ENCODE results near the gene ATP6V1B1.
A peak's percentile ranks its signal among the peaks of the same experiment; 100 is the strongest.
"Not testable (repeated sequence)": the region's sequence is repeated elsewhere in the genome, so short reads cannot be mapped to it uniquely, and the experiment has no call there.

Gene ATP6V1B1

DNA sequence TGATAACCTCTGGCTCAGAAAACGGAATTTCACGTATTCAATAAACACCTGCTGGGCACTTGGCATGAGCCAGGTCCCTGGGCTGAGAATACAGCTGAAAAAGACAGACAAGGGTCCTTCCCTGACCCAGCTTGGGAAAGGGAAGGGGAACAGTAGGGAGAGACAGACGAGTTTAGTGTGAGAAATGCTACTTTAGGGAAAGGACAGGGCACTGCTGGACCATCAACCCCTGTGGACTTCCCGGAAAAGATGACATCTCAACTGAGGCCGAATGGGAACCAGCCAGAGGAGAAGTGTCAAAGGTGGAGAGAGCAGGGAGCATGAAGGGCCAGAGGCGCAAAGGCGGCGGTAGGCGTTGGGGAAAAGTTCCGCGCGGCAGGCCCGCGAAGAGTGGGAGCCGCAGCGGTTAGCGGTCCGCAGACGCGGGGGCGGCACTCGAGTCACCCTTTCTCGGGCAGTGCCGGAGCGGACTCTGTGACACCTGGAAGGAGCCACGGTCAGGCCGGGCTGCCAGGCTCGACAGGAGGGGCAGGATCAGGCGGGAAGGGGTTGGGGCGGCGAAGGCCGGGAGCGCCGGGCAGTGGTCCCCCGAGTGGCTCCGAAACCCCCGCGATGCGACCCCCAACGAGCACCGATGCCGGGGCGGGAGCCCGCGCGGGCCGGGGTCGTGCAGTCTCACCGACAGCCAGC lies 58.5 kb downstream of the ATP6V1B1 start:
- DNase-seq = peak; percentile 15

DNA sequence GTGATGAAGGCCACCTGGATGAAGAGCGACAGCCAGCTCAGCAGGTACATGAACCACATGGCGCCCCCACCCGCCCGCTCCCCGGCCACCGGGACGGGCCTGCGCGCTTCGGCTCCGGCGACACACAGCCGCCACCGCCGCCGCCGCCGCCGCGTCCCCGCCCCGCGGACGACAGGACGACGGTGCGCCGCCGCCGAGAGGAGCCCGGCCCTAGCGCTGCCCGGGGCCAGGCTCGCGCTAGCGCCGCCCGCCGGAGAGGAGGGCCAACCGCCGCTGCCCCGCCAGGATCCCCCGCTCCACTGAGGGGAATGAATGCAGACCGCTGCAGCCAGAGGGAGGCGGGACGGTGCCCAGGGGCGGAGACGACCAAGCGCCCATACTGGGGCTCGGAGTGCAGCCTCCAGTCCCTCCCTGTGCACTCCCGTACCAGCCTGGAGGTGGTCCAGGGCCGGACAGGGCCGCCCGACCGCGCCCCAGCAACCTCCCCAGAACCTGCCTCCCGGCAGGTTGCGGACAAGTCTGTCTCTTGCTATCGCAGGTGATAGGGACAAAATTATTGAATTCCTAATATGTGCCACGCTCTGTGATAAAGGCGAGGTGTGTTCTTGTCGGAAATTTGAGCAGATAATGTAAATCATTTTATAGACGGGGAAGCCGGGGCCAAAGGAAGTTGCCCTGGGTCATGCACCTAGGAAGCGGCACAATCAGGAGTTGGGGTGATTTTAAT lies 59.2 kb downstream of the ATP6V1B1 start, which contains the start of gene TEX261:
TSS of gene TEX261 (minus strand) at position 175 of the 727 bp plus-strand sequence. CDS start at position 59, 116 bp downstream.
- DNase-seq = peak; percentile 91

GRCh38 chr2:70995426-70995729 lies 59.7 kb downstream of the ATP6V1B1 start:
- peak; percentile 45 for DNase-seq

DNA sequence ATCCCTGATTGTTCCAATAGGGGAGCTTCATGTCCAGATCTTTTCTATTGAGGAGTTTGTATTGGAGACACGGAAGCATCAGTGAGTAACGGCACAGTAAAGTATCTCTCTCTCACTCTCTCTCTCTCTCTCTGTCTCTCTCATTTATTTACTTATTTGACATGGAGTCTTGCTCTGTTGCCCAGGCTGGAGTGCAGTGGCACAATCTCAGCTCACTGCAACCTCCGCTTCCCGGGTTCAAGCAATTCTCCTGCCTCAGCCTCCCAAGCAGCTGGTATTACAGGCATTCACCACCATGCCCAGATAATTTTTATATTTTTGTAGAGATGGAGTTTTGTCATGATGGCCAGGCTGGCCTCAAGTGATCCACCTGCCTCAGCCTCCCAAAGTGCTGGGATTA lies 63.2 kb downstream of the ATP6V1B1 start:
- not testable (repeated sequence) for DNase-seq

DNA sequence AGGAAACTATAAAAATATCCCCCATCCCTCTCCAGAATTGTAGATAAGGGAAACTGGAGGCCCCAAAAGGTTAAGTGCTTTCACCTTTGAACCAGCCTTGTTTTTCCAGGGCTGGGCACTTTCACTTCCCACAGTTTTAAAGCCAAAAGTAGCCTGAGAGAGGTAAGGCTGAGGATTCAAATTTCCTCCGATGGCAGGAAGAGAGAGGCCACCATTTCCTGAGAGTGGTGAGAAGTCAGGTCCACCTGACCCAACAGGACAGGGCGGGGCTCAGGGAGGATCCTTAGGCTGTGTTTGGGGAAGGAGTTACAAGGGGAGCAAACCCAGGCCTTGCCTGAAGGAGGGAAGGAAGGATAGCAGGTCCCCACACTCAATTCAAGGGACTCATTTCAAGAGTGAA lies 63.7 kb downstream of the ATP6V1B1 start:
- no peak for DNase-seq

GRCh38 chr2:70999931-71000330 lies 64.2 kb downstream of the ATP6V1B1 start:
- DNase-seq = not testable (repeated sequence)

DNA sequence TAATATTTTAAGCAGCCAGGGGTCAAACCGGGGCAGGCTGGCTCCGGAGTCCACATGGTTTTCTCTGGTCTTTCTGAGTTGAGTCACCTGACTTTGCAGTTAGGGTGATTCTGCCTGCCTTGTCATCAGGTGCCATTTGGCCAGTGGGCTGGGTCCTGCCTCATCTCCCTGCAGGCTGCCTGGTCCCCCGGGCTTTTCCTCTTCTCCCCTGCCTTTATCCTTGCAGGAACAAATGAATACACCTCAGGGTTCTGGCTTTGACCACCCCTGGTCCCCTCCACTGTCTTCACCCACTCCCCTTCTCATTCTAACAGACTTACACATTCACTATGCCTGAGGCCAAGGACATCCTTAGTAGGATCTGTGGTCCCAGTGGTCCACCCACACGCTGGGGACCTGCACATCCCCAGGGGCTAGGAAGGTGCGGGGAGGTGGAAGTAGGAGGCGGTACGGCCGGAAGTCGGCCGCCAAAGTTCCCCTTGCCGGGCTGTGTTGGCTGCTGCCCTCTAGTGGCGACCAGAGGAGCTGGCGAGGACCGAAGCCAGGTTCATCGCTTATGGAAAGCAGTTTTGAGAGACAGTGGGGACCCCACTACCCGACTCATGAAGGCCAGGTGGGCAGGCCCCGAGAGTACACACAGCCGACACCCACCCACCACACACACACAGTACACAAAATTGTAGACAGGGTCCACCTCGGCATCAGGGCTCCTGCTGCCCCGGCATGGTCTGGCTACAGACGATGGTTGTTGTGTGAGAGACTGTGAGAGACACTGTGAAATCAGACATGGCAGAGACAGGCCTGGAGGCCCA lies 65.3 kb downstream of the ATP6V1B1 start:
- DNase-seq = peak; percentile 70

- no peak for DNase-seq
These were observed 65.9 kb downstream of the ATP6V1B1 start for GRCh38 chr2:71001592-71001927.

DNA sequence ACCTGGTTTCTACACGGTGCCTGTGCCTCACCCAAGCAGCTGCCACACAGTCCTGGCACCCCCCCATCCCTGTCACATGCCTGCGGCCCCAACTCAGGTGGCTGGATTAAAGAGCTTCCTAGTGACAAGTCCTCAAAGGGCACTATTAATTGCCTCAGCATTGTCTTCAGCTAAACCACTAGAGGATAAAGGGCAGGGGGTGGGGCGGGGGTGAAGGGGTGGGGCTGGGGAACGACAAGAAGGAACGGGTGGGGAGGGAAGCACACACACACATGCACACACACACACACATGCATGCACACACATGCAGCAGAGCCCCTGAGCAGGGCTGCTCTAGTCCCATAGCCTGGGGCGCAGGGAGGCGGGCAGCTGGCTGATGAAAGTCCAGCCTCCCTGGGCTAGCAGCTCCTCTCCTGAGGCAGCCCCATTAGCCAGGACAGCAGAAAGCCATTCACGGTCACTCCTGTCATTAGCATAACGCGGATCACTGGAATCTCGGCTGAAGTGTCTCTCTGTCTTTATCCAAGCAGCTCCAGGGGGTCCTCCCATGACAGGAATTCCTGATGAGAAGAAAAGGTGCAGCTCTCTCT lies 66.4 kb downstream of the ATP6V1B1 start:
- no peak for DNase-seq

DNA sequence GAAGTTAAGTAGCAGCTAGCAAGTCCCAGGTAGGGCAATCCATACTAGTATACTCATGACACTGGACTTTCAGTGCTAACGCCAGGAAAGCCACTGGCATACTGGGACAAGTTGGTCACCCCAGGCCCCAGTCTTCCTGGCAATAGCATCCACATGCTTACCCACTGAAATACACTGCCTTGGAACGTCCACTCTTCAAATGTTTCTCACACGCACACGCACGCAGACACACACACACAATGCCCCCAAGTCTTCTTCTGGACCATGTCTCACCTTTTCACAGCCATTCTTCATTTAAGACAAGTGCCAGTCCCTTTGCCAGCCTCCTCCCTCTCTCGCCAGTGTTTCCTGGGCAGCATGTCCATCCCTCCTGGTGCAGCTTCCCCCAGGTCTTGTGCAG lies 67.7 kb downstream of the ATP6V1B1 start:
- DNase-seq = no peak

GRCh38 chr2:71003966-71004755 lies 68.5 kb downstream of the ATP6V1B1 start:
- no peak for DNase-seq

- DNase-seq = no peak
These were observed 69.2 kb downstream of the ATP6V1B1 start for GRCh38 chr2:71004857-71005256.

DNA sequence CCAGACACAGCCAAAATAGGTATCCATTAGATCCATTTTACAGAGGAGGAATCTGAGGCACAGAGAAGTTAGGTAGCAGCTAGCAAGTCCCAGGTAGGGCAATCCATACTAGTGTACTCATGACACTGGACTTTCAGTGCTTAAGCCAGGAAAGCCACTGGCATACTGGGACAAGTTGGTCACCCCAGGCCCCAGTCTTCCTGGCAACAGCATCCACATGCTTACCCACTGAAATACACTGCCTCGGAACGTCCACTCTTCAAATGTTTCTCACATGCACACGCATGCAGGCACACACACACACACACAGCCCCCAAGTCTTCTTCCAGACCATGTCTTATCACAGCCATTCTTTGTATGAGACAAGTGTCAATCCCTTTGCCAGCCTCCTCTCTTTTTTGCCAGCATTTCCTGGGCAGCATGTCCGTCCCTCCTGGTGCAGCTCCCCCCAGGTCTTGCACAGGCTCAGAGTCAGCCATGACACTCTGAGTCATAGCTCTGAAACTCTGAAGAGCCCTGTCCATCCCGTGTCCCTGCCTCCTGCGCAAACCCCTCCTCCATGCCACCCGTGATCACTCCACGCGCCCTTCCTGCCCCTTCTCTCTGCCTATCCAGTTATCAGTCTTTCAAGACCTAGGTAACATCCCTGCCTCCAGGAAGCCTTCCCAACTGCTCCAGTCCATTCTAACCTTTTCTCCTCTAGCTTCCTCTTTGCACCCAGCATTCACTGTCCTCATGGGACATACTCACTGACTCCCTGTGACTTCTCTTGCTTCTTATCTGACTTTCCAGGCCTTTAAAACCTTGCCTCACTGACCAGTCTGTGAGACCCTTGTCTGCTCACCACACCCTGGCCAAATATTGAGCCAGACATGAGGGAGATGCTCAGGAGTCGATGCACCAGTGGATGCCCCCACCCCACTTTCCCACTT lies 69.8 kb downstream of the ATP6V1B1 start:
- DNase-seq = no peak

GRCh38 chr2:71006323-71006722 lies 70.6 kb downstream of the ATP6V1B1 start:
- no peak for DNase-seq

DNA sequence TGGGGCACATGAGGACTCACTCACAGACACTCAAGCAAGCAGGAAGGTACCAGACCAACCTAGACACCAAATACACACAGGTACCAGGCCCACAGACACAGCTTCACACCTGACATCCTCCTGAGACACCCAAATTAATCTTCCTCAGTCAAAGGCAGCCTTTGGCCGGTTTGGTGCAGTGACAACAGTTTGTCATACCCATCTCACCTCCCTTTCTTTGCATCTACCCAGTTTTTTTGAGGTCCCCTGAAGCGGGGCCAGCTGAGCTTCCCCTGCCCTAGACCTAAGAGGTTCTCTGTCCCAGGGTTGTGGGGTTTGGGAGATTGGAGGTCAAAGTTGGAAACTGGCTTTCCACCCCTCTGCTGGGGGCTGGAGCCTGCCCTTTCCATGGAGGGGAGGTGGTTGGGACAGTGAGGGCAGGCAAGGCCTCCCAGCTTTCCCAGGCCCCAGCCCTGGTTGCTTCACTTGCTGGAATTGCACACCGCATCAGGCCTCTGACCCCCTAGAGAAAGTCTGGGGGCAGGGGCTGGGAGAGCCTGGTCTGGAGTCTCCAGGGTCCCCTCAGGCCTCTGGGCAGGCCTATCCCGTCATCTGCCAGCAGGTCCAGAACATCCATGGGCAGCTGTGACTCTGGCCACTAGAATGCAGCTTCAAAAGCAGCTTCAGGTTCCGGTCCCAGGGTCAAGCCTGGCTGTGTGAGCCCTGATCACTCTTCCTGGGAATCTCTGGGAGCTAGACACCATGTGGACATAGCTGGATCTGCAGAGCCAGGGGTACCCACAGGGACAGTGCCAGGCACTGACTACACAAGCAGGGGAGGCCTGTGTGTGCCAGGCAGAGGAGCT lies 71.5 kb downstream of the ATP6V1B1 start:
- DNase-seq = no peak

DNA sequence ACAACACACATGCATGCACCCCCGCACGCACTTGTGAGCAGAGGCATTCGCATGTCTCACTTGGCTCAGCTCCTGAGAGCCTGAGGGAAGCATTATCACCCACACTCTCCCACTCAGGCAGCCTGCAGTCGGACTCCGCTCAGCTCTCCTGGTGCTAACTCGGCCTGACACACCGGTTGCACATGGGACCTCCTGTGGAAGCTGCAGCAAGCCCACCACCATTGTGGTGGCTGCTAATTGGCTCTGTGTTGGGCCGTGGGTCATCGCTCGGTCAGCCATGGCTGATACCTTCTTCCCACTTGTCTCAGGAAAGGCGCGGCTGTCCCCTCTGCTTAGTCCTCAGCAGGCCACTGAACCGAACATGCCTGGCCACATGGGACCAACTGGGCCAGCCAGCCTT lies 72.6 kb downstream of the ATP6V1B1 start:
- DNase-seq = no peak

DNA sequence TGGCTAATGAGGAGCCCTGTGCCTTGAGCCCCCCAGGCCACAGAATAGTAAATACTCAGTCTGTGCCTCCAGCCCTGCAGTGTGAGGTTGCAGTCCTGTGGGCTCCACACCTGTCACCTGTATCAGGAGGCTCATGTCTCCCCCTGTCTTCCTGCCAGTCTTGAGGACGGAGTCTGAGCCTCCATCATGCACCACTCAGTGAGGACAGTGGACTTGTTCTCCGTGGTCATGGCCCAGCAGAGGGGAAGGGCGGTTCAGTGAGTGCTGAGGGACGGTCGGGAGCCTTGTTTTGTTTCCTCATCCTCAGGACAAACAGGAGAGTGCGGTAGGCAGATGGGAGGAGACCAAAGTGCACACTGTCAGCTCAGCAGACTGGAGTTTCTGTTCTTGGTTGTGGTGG lies 76.1 kb downstream of the ATP6V1B1 start:
- DNase-seq = not testable (repeated sequence)

Data from activated effector memory CD4-positive, alpha-beta T cell treated with Interleukin-2 at 50 U/mL for 16 hours (primary cell).